Parathyroid adenoma (tissue), 2 donors: ENCODE measurements around the gene ABHD1.

Experiments
- H2AFZ ChIP-seq: fragments of 300-600 bp; sonication (generic); one replicate; pipeline ENCODE4 v1.7.0; 2017; ENCODE audit warnings: antibody characterized with exemption, mild to moderate bottlenecking
- H3K27ac ChIP-seq: fragments of 300-600 bp; sonication (generic); one replicate; pipeline ENCODE4 v1.7.0; 2017
- H3K27me3 ChIP-seq: fragments of 300-600 bp; sonication (generic); one replicate; pipeline ENCODE4 v1.7.0; 2017; ENCODE audit warnings: low read length; ENCODE audit not compliant: control insufficient read depth, insufficient read depth
- H3K36me3 ChIP-seq: fragments of 300-600 bp; sonication (generic); one replicate; pipeline ENCODE4 v1.7.0; 2017; ENCODE audit warnings: low read length; ENCODE audit not compliant: control insufficient read depth, insufficient read depth
- H3K4me1 ChIP-seq: fragments of 300-600 bp; sonication (generic); one replicate; pipeline ENCODE4 v1.7.0; 2017; ENCODE audit warnings: control low read depth
- H3K4me2 ChIP-seq: fragments of 300-600 bp; sonication (generic); one replicate; pipeline ENCODE4 v1.7.0; 2017; ENCODE audit warnings: low read length
- H3K4me3 ChIP-seq: fragments of 300-600 bp; sonication (generic); one replicate; pipeline ENCODE4 v1.7.0; 2017; ENCODE audit warnings: low read depth, low read length
- H3K79me2 ChIP-seq: fragments of 300-600 bp; sonication (generic); one replicate; pipeline ENCODE4 v1.7.0; 2017; ENCODE audit warnings: control low read depth
- H3K9ac ChIP-seq: fragments of 300-600 bp; sonication (generic); one replicate; pipeline ENCODE4 v1.7.0; 2017; ENCODE audit warnings: mild to moderate bottlenecking
- H3K9me3 ChIP-seq: fragments of 300-600 bp; sonication (generic); one replicate; pipeline ENCODE4 v1.7.0; 2017; ENCODE audit warnings: low read length; ENCODE audit not compliant: control insufficient read depth
- CTCF ChIP-seq: fragments of 300-600 bp; sonication (generic); IDR thresholded peaks from one replicate; pipeline ENCODE4 v1.7.0; 2017; ENCODE audit warnings: antibody characterized with exemption, mild to moderate bottlenecking
- donor health status: primary hyperparathyroidism.

Gene ABHD1

GRCh38 chr2:27078267-27079194 lies 45.1 kb upstream of the ABHD1 start, which contains the start of gene EMILIN1:
Gene EMILIN1 (plus strand): TSS chr2:27078615. CDS start chr2:27079066, 451 bp downstream.
- H3K27ac ChIP-seq, result no peak within 1 kb of the TSS

GRCh38 chr2:27079233-27080139 lies 44.1 kb upstream of the ABHD1 start:
- no peak overlapping the region for H3K9ac ChIP-seq

More at GRCh38 chr2:27078267-27079194, 45.1 kb upstream of the ABHD1 start, which contains the start of gene EMILIN1:
- H3K36me3 ChIP-seq, result no peaks in the 10 kb centered on the region
- H3K79me2 ChIP-seq, result no peaks in the 10 kb centered on the region
- peaks cover 5% of the 10 kb centered on the region for H3K4me1 ChIP-seq
- no peak within 1 kb of the TSS for H3K9ac ChIP-seq
- H3K27me3 ChIP-seq, result no peaks in the 10 kb centered on the region
- H3K4me3 ChIP-seq, result no peak within 1 kb of the TSS
- H3K4me2 ChIP-seq, result no peak within 1 kb of the TSS
- TF ChIP-seq CTCF, result no peak
- H2AFZ ChIP-seq, result no peak within 1 kb of the TSS
- H3K9me3 ChIP-seq, result no peaks in the 10 kb centered on the region

GRCh38 chr2:27080140-27080469 lies 43.5 kb upstream of the ABHD1 start:
- H3K79me2 ChIP-seq, result no peaks in the 10 kb centered on the region
- H3K27ac ChIP-seq, result no peak overlapping the region
- no peak overlapping the region for H3K4me3 ChIP-seq
- H3K9me3 ChIP-seq, result no peaks in the 10 kb centered on the region
- H3K36me3 ChIP-seq, result no peaks in the 10 kb centered on the region
- no peak overlapping the region for H3K9ac ChIP-seq
- H3K4me2 ChIP-seq, result no peak overlapping the region
- no peak for TF ChIP-seq CTCF
- no peak overlapping the region for H2AFZ ChIP-seq
- no peaks in the 10 kb centered on the region for H3K27me3 ChIP-seq
- H3K4me1 ChIP-seq, result peaks cover 7% of the 10 kb centered on the region

More at GRCh38 chr2:27079233-27080139, 44.1 kb upstream of the ABHD1 start:
- Histone ChIP-seq H2AFZ (no peak overlapping the region), H3K4me3 (no peak overlapping the region), H3K27ac (no peak overlapping the region), H3K36me3 (no peaks in the 10 kb centered on the region), H3K9me3 (no peaks in the 10 kb centered on the region), H3K4me2 (no peak overlapping the region), H3K4me1 (peaks cover 5% of the 10 kb centered on the region), H3K27me3 (no peaks in the 10 kb centered on the region), H3K79me2 (no peaks in the 10 kb centered on the region)
- no peak for TF ChIP-seq CTCF

- Histone ChIP-seq H2AFZ (peak overlapping the region; percentile 65), H3K4me3 (no peak overlapping the region), H3K27ac (no peak overlapping the region), H3K4me2 (no peak overlapping the region), H3K9ac (no peak overlapping the region), H3K4me1 (peaks cover 12% of the 10 kb centered on the region), H3K79me2 (no peaks in the 10 kb centered on the region), H3K36me3 (no peaks in the 10 kb centered on the region), H3K9me3 (no peaks in the 10 kb centered on the region), H3K27me3 (no peaks in the 10 kb centered on the region)
- TF ChIP-seq CTCF, result no peak
These were observed 43.0 kb upstream of the ABHD1 start for GRCh38 chr2:27080603-27080936.
